LNCaP clone FGC (cell line): ENCODE results near the gene B3GAT1.
A peak's percentile ranks its signal among the peaks of the same experiment; 100 is the strongest.

Source experiments
- DNase-seq: peaks from one replicate; pipeline ENCODE4 v3.0.0-alpha.2; 2011; ENCODE audit warnings: low read depth
- H3K4me3 ChIP-seq: 2 replicates; pipeline ENCODE4 v1.5.1; 2011; ENCODE audit warnings: mild to moderate bottlenecking, low read depth, low read length, control low read depth
- CTCF ChIP-seq: IDR thresholded peaks from 2 replicates; pipeline ENCODE4 v1.5.1; 2012; ENCODE audit warnings: mild to moderate bottlenecking; ENCODE audit not compliant: control insufficient read depth, insufficient read depth; ENCODE audit errors: extremely low read depth

The B3GAT1 gene

DNA sequence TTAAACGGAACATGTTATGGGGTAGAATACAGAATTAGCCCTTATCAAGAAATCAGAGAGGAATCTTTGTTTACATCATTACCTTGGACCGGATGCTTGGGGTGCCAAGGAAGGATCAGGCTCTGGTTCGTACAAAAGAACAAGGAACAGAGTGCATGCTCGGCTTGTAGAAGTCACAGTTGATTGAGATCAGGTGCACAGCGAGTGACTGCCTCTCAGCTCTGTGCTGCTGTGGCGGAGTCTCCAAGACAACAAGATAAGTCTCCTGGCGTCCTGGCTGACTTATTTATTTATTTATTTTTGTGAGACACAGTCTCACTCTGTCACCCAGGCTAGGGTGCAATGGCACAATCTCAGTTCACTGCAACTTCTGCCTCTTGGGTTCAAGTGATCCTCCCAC is 48.5 kb downstream of the B3GAT1 start:
- DNase-seq, result no peak

DNA sequence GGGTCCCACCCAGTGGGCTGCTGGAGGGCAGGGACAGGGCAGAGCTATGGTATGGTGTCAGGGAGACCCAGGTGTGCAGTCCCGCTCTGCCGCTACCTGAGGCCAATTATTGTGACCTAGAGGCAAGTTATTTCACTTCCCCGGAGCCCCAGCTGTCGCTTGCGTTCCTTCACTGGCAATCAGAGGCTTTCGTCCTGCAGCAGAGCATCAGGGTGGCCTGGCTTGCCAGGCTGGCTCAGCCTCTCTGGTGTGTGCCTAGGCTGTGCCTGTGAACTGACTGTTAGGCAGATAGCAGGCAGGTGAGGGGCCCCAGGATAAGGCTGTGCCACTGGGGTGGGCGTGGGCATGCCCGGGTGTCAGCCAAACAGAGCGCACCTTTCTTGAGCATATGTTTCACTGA is 48.9 kb downstream of the B3GAT1 start:
- H3K4me3 ChIP-seq, result no peak overlapping the region
- no peak for TF ChIP-seq CTCF
- DNase-seq, result no peak

More for the DNA sequence above, 48.5 kb downstream of the B3GAT1 start:
- H3K4me3 ChIP-seq, result no peak overlapping the region
- no peak for TF ChIP-seq CTCF

- no peak overlapping the region for H3K4me3 ChIP-seq
- no peak for DNase-seq
- TF ChIP-seq CTCF, result no peak
Measured at GRCh38 chr11:134362192-134362901, 49.7 kb downstream of the B3GAT1 start.

DNA sequence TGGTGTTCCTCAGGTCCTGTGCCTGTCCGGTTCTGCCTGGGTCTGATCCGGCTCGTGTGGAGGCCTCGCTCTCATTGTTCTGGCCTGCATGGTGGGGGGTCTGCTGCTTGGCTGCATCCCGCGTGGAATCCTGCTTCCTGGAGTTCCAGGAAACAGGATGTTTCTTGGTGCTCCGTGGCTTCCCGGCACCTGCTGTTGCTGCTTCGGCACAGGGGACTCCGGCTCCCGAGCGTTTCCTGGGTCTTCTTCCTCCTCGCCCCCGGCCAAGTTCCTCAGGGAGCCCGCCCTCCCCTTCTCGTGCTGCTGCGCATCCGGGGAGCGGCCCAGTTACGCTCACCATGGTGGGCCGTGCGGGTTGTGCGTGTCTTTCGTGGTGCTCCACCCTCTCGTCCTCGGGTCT is 50.4 kb downstream of the B3GAT1 start:
- H3K4me3 ChIP-seq, result no peak overlapping the region
- DNase-seq, result no peak
- TF ChIP-seq CTCF, result no peak

DNA sequence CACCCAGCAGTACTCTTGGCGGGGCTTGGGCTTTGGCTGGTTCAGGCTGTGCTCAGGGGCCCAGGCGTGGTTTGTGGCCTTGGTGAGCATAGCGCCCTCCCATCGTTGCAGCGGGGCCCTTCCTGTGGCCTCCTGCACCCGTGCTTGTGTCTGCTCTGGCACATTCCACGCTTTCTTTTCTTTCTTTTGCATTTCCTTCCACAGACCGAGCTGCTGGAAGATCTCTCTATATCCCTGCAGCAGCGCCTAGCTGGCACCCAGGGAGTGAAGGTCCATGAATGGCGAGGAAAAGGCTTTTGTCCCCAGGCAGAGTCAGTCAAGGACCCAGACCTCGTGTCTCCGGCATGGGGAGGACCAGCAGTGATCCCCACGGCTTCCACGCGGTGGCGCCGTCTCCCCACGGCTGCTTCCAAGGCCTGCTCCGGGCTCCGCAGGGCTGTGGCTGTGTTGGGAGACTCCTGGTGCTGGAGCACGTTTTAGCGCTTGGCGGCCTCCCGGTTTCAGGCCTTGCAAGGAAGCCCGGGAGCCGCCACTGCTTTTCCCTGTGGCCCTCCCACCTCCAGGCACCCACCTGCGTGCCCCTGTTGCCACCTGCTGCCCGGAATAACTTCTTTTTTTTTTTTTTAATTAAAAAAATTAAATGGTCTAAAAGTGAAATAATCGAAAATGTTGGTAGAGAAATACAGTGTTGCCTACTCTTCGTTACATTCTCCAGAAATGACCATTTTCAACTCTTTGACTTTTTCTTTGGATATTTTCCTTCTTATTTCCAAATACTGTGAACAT is 51.8 kb downstream of the B3GAT1 start:
- TF ChIP-seq CTCF, result peak; percentile 98
- H3K4me3 ChIP-seq, result no peak overlapping the region
- peak; percentile 60 for DNase-seq

- no peak for TF ChIP-seq CTCF
- no peak overlapping the region for H3K4me3 ChIP-seq
- DNase-seq, result no peak
Measured at GRCh38 chr11:134359646-134360045, 52.4 kb downstream of the B3GAT1 start.
